ENCODE measurements around the gene SYCE3.
A peak's percentile ranks its signal among the peaks of the same experiment; 100 is the strongest.

The SYCE3 gene

GRCh38 chr22:50585781-50586180, 23.1 kb upstream of the SYCE3 start:
- no peaks in the 10 kb centered on the region for H3K36me3 ChIP-seq (replicated peaks; ENCODE audit: low read depth, low read length)
- peaks cover 11% of the 10 kb centered on the region for H3K4me1 ChIP-seq (ENCODE audit: low read length)
- TF ChIP-seq, protein P1, sequence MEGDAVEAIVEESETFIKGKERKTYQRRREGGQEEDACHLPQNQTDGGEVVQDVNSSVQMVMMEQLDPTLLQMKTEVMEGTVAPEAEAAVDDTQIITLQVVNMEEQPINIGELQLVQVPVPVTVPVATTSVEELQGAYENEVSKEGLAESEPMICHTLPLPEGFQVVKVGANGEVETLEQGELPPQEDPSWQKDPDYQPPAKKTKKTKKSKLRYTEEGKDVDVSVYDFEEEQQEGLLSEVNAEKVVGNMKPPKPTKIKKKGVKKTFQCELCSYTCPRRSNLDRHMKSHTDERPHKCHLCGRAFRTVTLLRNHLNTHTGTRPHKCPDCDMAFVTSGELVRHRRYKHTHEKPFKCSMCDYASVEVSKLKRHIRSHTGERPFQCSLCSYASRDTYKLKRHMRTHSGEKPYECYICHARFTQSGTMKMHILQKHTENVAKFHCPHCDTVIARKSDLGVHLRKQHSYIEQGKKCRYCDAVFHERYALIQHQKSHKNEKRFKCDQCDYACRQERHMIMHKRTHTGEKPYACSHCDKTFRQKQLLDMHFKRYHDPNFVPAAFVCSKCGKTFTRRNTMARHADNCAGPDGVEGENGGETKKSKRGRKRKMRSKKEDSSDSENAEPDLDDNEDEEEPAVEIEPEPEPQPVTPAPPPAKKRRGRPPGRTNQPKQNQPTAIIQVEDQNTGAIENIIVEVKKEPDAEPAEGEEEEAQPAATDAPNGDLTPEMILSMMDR (IDR thresholded peaks at IDR 0.05; ENCODE audit: low read depth, low read length), result no peak
- no peak for TF ChIP-seq EZH2phosphoT487 (IDR thresholded peaks at IDR 0.05; ENCODE audit: low read depth)
- no peak overlapping the region for H3K9ac ChIP-seq (ENCODE audit: low read length)
- H3K27me3 ChIP-seq (ENCODE audit: low read depth, low read length), result no peaks in the 10 kb centered on the region
- no peaks in the 10 kb centered on the region for H4K20me1 ChIP-seq (ENCODE audit: insufficient read depth, low read length)
- no peaks in the 10 kb centered on the region for H3K9me3 ChIP-seq (ENCODE audit: insufficient read depth, low read length)
- H3K79me2 ChIP-seq (ENCODE audit: low read length), result peaks cover 18% of the 10 kb centered on the region
- H3K4me3 ChIP-seq (ENCODE audit: low read length), result no peak overlapping the region
- H3K27ac ChIP-seq (ENCODE audit: low read length), result no peak overlapping the region
- no peak overlapping the region for H3K4me2 ChIP-seq (ENCODE audit: low read length)
- no peak overlapping the region for H2AFZ ChIP-seq (ENCODE audit: low read depth, low read length)

DNA sequence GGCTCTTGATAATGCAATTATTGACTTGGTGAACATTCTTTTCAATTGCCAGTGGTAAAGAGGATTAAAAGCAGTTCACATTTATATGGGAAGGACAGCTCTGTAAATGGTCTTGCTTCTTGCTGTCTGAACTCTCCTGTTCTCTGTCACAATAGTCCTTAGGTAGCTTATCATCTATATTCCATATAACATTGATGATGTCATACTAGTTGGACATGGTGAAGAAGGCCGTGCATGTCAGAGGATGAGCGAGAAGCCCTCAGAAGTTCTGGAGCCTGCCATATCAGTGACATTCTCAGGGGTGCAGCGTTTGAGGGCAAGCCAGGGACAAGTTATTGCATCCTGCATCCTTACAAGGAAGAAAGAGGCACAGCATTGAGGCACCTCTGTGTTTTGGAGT, 22.5 kb upstream of the SYCE3 start:
- no peak overlapping the region for H3K27ac ChIP-seq (ENCODE audit: low read length)
- H3K4me3 ChIP-seq (ENCODE audit: low read length), result no peak overlapping the region
- no peaks in the 10 kb centered on the region for H4K20me1 ChIP-seq (ENCODE audit: insufficient read depth, low read length)
- TF ChIP-seq, protein P1 (IDR thresholded peaks at IDR 0.05; ENCODE audit: low read depth, low read length), result no peak
- TF ChIP-seq EZH2phosphoT487 (IDR thresholded peaks at IDR 0.05; ENCODE audit: low read depth), result no peak
- H3K79me2 ChIP-seq (ENCODE audit: low read length), result peaks cover 18% of the 10 kb centered on the region
- no peak overlapping the region for H2AFZ ChIP-seq (ENCODE audit: low read depth, low read length)
- H3K4me2 ChIP-seq (ENCODE audit: low read length), result no peak overlapping the region
- H3K36me3 ChIP-seq (replicated peaks; ENCODE audit: low read depth, low read length), result no peaks in the 10 kb centered on the region
- no peaks in the 10 kb centered on the region for H3K9me3 ChIP-seq (ENCODE audit: insufficient read depth, low read length)
- H3K9ac ChIP-seq (ENCODE audit: low read length), result no peak overlapping the region
- peaks cover 11% of the 10 kb centered on the region for H3K4me1 ChIP-seq (ENCODE audit: low read length)
- H3K27me3 ChIP-seq (ENCODE audit: low read depth, low read length), result no peaks in the 10 kb centered on the region

DNA sequence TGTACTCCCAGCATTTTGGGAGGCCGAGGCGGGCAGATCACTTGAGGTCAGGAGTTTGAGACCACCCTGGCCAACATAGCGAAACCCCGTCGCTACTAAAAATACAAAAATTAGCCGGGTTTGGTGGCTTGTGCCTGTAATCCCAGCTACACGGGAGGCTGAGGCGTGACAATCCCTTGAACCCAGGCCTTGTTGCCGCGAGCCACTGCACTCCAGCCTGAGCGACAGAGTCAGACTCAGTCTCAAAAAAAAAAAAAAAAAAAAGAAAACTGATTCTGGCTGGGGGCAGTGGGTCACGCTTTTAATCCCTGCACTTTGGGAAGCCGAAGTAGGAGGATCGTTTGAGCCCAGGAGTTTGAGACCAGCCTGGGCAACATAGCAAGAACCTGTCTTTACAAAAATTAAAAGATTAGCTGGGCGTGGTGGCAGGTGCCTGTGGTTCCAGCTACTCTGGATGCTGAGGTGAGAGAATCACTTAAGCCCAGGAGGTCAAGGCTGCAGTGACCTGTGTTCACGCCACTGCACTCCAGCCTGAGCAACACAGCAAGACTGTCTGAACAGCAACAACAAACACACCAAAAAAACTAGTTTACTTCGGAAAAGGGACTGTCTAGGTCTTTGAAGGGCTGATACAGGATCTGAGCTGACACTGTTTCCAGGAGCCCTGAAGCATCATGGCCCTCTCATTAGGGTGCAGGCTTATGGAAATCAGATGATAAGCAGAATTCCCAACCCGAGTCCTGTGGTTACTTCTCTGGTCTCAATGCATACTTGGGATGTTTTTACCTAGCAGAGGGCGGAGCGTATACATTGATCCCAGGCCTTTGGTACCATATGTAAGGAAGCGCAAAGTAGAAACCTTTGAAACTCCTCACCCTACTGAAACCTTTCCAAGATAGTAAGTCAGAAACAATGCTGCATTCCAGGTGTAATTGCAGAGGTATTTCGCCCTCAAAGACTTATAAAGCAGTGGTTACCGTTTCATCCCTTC, 21.7 kb upstream of the SYCE3 start:
- no peak overlapping the region for H3K4me3 ChIP-seq (ENCODE audit: low read length)
- no peak overlapping the region for H2AFZ ChIP-seq (ENCODE audit: low read depth, low read length)
- no peaks in the 10 kb centered on the region for H3K36me3 ChIP-seq (replicated peaks; ENCODE audit: low read depth, low read length)
- TF ChIP-seq, protein P1 (IDR thresholded peaks at IDR 0.05; ENCODE audit: low read depth, low read length), result no peak
- TF ChIP-seq EZH2phosphoT487 (IDR thresholded peaks at IDR 0.05; ENCODE audit: low read depth), result no peak
- H3K4me2 ChIP-seq (ENCODE audit: low read length), result peak overlapping the region; percentile 90; the same call in 1 of the 2 replicates
- H3K27me3 ChIP-seq (ENCODE audit: low read depth, low read length), result no peaks in the 10 kb centered on the region
- H3K79me2 ChIP-seq (ENCODE audit: low read length), result peaks cover 18% of the 10 kb centered on the region
- H4K20me1 ChIP-seq (ENCODE audit: insufficient read depth, low read length), result no peaks in the 10 kb centered on the region
- H3K9me3 ChIP-seq (ENCODE audit: insufficient read depth, low read length), result no peaks in the 10 kb centered on the region
- peaks cover 11% of the 10 kb centered on the region for H3K4me1 ChIP-seq (ENCODE audit: low read length)
- no peak overlapping the region for H3K9ac ChIP-seq (ENCODE audit: low read length)
- no peak overlapping the region for H3K27ac ChIP-seq (ENCODE audit: low read length)

DNA sequence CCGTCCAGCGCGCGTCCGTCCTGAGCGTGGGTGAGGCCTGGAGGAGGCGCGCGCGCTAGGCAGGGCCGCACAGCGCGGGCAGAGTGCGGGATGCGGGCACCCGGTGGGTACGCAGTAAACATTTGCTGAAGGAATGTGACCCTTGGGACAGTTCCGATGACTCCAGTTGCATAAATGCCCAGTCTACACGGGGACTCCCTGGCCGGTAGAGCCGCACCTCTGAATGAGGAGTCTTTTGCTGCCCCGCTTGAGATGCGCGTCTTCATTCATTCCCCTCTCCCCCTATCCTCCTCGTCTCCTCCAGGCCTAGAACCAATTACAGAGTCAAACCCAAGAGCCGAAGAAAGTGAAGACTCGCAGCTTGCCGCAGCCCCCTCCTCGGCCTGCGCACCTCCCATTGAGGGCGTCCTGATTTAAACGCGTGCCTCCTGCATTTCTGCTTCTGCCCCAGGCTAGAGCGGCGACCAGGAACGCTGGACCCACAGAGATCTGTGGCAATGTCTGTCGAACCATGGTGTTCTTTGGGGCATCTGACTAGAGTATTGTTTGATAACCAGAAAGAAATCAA, 20.7 kb upstream of the SYCE3 start:
- H3K27ac ChIP-seq (ENCODE audit: low read length), result no peak overlapping the region
- no peak overlapping the region for H2AFZ ChIP-seq (ENCODE audit: low read depth, low read length)

More for the DNA sequence above, 20.7 kb upstream of the SYCE3 start:
- Histone ChIP-seq H3K27me3 (ENCODE audit: low read depth, low read length) (no peaks in the 10 kb centered on the region), H3K9me3 (ENCODE audit: insufficient read depth, low read length) (no peaks in the 10 kb centered on the region), H4K20me1 (ENCODE audit: insufficient read depth, low read length) (no peaks in the 10 kb centered on the region), H3K4me3 (ENCODE audit: low read length) (peak overlapping the region; percentile 91), H3K79me2 (ENCODE audit: low read length) (peaks cover 18% of the 10 kb centered on the region), H3K4me2 (ENCODE audit: low read length) (peak overlapping the region; percentile 90), H3K4me1 (ENCODE audit: low read length) (peaks cover 11% of the 10 kb centered on the region), H3K36me3 (replicated peaks; ENCODE audit: low read depth, low read length) (no peaks in the 10 kb centered on the region), H3K9ac (ENCODE audit: low read length) (peak overlapping the region; percentile 64)
- TF ChIP-seq, protein P1 (IDR thresholded peaks at IDR 0.05; ENCODE audit: low read depth, low read length), result no peak
- no peak for TF ChIP-seq EZH2phosphoT487 (IDR thresholded peaks at IDR 0.05; ENCODE audit: low read depth)

Data from OCI-LY3 (cell line).